Caki2 (cell line): ENCODE results near the gene DCX. TPM values are rescaled to one million over a fixed set of nuclear protein-coding genes. Genes with fewer than 3 reads are reported as not detected.
"Not testable (repeated sequence)": the region's sequence is repeated elsewhere in the genome, so short reads cannot be mapped to it uniquely, and the experiment has no call there.

Source experiments
- DNase-seq: peaks from one replicate; pipeline ENCODE4 v3.0.0-alpha.2; 2015; ENCODE audit warnings: low read depth
- in situ Hi-C: cut with HindIII; loops from 2 replicates; pipeline ENCODE4 v1.10.0; 2016; ENCODE audit warnings: low sequenced_read_pairs, low pct_unique_long_range_greater_than_20kb, mixed read lengths
- total RNA-seq: library from RNA; depleted of rRNA; stranded (reverse); fragments of >200 nt; shearing (Covaris generic); gene quantifications from 2 replicates; pipeline ENCODE4 v1.2.3, GENCODE V29; 2014; ENCODE audit warnings: low replicate concordance

Gene DCX
- total RNA-seq, 1 experiment from 2014 or later: not detected

DNA sequence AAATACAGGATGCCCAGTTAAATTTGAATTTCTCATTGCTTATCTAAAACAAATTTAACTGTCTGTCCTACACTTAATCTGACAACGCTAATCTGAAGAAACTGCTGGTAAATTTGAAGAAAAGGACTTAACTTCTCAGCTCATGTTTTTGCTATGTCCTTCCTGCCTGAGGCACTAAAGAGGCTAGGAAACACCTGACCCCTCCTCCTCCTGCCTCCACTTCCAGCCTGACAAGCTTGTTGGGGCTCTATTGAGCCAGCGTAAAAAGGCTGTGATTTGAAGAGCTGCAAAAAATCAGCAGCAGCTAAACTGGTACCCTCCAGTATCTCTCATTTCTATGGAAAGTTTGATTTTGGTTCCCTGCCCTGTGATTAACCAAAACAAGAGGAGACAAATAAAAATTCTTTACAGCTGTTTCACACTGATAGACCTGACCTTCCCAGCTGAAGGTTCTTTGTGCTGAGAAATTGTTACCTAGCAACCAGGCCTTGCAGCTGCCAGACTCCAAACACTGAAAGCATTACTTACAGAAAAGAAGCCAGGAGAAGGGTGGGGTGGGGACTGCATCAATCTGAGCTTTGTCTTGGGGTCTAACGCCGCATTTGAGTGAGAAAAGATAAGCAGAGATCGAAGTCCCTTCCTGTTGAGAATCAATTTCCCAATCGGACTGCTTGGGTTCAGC, 35.0 kb downstream of the DCX start:
- in situ Hi-C loops: no loop called here

DNA sequence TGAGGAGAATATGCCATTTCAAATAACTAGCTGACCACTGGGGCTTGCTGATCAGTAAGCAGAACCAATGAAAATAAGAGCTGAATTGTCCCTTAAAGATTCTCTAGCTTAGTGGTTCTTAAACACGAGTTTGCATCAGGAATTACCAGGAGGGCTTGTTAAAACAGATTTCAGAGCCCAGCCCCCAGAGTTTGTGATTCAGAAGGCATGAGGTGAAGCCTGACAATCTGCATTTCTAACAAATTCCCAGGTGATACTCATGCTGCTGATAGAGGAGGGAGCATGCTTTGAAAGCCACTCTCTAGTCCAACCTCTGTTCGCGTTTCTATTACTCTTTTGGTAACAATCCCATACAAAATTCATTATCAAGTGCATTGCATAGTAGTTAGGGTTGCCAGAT, 35.5 kb downstream of the DCX start:
- in situ Hi-C loops: no loop called here

More for the DNA sequence above, 35.0 kb downstream of the DCX start:
- DNase-seq: no peak

DNA sequence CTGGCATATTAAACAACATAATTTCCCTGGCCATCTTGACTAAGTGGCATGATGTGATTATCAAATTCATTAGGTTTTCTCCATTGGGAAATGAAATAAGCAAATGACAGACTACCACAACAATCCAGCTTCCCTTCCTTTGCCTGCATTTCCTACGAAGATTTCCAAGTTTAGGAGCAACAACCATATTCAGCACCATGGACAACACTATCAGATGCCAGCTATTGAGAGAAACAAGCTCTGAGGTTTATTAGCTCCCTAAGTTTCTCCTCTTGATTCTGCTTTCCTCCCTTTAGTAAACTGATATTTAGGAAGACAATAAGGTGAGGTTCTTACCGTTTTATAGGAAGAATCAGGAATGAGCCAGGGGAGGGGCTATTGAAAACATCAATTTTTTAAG, 36.2 kb downstream of the DCX start:
- in situ Hi-C loops: no loop called here
- DNase-seq: no peak

More for the DNA sequence above, 35.5 kb downstream of the DCX start:
- DNase-seq: no peak

DNA sequence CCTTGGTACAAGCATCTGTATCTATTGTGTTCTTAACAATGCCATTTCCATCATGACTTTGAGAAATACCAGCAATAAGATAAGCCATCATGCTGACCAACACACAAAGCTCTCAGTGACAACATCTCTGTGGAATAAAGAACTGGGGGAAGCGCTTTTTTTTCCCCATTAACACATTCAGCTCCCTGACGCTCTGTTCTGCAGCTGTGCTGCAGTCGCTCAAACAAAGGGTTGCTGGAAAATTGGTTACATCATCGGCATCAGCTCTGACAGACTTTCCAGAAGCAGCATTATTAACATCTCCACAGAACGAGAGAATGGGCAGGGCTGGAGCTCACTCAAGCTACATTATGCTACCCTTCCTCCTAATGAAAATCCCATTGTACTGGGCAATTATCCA, 39.9 kb downstream of the DCX start:
- in situ Hi-C loops: no loop called here
- no peak for DNase-seq

DNA sequence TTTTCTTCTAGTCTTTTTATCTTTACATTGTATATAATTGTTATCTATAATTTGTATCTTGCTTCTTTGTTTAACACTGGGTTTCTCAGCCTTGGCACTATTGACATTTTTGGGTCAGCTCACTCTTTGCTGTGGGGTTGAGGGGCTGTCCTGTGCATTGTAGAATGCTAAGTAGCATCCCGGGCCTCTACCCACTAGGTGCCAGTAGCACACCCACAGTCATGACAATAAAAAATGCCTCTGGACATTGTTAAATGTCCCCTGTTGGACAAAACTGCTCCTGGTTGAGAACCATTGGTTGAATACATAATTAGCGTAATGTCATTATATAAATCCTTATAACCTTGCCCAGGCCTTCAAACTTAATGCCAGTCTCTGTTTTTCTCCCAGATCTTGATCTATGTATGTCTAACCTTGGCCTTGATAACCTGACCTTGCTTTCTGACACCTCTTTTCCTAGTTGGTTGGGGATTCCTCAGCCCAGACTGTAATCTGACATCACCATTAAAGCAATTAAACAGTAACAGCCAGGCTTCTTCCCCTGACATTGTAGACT, 46.1 kb downstream of the DCX start:
- in situ Hi-C loops: no loop called here
- no peak for DNase-seq

DNA sequence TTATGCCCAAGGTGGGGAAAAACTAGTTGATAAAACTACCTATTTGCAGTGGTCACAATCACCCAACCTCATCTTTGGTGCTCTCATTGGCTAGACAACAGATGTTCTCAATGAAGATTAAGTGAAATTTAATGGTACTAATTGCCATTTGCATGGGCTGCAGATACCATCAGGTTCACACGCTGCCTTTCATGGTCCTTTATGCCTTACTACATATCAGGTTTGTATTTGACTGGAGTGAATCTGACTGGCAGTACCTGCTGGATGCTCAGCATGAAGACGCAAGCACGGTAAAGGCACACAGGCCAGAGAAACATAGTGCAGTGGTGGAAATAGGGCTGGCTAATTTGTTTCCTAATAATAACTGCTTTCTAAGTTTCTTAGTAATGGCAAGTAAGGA, 48.3 kb downstream of the DCX start:
- in situ Hi-C loops: no loop called here
- no peak for DNase-seq

DNA sequence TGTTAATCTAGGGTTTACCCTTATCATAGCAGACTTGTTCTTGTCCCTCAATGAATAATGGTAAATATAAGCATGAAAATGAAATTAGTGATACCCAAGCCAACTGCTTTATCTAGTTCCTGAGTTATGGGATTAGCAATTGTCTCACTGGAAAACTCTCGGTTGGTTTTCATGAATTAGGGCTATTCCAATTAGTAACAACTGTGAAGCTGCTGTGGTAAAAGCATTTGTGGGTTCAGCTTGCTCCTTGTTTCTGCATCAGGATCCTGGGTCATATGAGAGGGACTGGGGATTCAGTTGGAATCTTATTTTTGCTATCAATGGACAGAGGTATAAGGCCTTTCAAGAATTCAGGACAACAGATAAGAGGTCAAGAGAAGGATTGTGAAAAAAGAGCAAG, 50.2 kb downstream of the DCX start:
- in situ Hi-C loops: no loop called here
- no peak for DNase-seq

DNA sequence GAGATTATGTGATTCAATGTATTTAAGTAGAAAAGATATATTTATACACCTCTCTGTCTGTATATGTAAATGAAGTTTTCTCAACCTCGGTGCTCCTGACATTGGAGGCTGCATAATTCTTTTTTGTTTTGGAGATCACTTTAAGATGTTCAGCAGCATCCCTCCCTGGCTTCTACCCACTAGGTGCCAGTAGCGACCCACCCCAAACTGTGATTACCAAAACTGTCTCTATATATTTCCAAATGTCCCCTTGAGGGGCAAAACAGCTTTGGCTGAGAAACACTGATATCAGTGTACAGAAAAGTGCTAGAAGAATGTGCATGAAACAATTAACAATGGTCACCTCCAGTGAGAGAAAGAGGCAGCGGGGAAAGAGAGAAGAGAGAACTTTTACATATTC, 51.2 kb downstream of the DCX start:
- in situ Hi-C loops: no loop called here
- DNase-seq: no peak

DNA sequence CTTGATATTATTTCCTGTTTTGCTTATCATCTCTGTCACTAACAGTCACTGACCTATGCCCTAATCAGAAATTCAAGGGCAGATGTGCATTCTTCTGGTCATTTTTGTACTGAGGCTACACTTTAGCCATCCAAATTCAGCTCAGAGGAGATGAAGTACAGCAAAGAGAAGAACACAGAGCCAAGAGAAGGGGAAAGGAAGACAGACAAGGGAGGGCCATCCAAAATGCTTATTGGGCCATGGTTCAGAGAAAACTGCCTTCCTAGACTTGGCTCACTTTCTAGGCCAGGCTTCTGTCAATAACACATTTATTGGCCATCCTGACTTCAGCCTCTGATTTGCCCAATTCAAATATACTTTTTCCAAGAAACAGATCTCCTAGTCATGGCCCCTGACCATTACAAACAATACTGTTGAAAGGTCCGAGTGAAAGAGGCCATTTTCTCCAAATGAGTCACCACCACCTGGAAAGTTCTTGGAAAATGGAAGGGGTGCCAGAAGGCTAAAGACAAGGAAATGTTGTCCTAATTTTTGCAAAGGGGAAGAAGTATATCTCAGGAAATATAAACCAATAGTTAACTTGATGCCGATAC, 56.4 kb downstream of the DCX start:
- DNase-seq: no peak
- in situ Hi-C loops: no loop called here

DNA sequence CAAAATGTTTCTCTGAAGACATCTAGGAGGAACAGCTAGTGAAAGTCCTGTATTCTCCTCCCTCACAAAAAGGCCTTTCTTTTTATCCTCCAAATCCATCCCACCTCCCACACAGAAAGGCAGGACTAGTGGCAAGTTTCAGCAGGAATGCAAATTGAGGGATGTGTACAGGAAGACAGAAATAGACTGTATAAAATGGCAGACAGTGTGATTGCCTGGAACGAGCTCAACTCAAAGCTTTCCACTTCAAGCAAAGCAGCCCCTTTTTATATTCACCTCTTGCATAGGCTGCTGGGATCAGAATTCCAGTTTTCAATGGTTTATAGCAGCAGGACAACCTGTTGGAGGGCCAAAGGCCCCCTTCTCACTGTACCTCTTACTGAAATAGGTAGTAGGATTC, 57.5 kb downstream of the DCX start:
- DNase-seq: no peak
- in situ Hi-C loops: no loop called here

DNA sequence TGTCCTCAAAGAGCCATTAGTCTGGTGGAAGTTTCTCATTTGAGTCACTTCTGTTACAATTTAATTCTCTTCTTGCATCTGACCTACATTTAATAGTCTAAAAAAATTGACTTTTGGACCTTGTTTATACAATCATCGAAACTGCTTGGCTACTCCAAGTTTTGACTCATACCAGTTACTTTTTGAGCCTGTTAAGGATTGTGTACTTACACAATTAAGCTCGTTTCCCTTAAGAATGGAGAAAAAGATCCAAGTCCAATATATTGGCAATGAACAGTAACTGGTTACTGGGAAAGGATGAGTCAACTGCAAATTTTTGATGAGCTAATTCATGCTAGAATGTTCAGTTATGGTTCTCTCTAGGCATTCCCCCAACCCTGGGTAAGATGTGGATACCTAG, 58.2 kb downstream of the DCX start:
- no peak for DNase-seq
- in situ Hi-C loops: no loop called here

DNA sequence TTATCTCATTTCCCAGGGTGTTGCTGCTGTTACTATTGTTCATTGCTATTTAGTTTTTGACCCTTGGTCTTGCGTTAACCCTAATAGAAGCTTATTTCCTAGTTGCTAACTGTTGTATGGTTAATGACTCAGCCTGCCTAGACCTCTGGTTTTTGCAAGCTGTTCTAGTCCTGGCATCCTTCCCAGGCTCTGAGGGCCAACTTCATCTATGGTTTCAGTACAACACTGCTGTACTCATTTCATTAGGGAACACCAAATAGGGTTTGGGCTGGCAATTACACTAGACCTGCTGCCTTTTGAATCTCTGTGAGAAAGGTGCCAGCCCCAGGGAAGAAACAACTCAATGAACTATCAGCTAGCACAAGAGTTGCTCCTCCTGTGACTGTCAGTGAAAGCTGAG, 59.6 kb downstream of the DCX start:
- no peak for DNase-seq
- in situ Hi-C loops: no loop called here

DNA sequence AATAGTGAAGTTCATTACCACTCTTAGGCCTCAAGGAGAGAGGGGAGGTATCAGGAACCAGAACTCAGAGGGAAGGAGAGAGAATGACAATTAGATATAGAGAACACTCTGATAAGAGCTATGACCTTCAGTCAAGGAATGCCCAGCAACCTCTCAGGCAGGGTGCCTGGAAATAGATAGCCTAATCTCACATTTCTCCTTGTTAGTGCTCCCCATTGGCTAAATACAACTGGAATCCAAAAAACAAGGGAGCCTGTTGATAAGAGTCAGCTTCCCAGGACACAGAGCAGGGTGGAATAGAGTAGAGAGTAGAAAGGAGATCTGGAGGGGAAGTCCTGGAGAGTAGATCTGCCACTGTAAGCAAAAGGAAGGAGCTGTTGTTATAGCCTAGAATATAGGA, 62.1 kb downstream of the DCX start:
- in situ Hi-C loops: no loop called here
- no peak for DNase-seq

DNA sequence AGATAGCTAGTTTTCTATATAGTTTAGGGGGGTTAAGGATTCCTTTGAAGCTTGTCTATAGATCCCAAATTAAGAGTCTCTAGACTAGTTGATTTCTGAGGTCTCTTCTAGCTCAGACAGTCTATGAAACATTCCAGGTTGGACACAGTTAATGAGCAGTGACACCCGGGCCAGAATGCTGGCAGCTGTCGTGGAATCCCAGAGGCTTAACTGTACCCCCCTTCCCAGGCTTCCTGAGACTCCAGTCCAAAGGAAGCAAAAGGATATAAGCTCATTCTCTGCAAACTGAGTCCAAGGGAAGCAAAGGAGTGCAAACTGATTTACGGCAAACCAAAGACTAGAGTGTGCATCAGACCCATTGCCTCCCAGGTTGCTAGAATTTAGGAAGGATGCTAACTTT, 62.9 kb downstream of the DCX start:
- no peak for DNase-seq
- in situ Hi-C loops: no loop called here

DNA sequence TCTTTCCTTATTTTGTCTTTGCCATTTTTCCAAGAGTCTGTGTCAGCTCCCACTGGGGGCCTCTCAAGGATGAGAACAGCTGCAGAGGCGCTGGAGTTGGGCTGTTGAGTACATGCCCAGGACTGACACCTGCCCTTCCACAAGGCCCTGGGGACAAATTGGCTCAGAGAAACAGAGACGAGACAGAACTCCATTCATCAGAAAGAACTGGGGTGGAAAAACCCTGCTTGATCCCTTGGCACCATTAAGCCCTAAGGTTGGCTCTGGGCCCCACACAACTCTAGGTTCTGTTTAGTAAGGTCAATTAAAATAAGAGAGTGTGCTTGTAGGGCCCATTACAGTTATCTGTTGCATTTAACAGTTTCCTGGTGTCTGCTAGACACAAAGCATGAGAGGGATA, 63.6 kb downstream of the DCX start:
- DNase-seq: no peak
- in situ Hi-C loops: no loop called here

DNA sequence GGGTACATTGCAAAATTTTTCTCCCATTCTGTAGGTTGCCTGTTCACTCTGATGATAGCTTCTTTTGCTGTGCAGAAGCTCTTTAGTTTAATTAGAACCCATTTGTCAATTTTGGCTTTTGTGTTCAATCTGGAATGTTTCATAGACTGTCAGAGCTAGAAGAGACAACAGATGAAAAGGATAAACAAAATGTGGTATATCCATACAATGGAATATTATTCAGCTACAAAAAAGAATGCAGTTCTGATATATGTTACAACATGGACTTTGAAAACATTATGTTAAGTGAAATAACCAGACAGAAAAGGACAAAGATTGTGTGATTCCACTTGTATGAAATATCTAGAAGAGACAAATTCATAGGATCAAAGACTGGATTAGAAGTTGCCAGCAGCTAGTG, 65.8 kb downstream of the DCX start:
- in situ Hi-C loops, DNase-seq: not testable (repeated sequence)

DNA sequence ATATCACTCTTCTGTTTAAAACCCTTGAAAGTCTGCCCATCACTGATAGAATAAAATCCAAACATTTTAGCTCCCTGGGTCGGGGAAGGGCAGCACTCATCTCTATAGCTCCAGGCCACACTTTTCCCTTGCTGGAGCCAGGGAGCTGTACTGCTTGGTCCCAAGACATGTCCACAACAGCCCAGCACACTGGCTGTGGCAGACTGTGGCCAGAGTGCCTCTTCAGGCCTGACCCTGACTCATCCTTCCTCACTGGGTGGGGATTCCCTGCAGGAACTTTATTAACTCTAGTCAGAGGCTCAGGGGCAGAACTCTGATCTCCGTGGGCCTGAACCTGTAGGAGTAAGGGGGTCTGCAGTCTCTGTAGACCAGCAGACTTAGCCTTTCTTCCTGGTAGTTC, 71.9 kb downstream of the DCX start:
- in situ Hi-C loops: no loop called here
- DNase-seq: no peak

DNA sequence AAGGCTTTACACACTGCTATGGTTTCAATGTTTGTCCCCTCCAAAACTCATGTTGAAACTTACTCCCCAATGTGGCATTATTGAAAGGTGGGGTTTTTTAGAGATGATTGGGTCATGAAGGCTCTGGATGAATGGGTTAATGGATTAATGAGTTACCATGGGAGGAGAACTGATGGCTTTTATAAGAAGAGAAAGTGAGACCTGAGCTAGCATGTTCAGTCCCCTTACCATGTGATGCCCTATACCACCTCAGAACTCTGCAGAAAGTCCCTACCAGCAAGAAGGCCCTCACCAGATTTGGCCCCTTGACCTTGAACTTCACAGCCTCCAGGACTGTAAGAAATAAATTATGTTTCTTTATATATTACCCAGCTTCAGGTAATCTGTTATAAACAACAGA, 72.8 kb downstream of the DCX start:
- no peak for DNase-seq
- in situ Hi-C loops: no loop called here

DNA sequence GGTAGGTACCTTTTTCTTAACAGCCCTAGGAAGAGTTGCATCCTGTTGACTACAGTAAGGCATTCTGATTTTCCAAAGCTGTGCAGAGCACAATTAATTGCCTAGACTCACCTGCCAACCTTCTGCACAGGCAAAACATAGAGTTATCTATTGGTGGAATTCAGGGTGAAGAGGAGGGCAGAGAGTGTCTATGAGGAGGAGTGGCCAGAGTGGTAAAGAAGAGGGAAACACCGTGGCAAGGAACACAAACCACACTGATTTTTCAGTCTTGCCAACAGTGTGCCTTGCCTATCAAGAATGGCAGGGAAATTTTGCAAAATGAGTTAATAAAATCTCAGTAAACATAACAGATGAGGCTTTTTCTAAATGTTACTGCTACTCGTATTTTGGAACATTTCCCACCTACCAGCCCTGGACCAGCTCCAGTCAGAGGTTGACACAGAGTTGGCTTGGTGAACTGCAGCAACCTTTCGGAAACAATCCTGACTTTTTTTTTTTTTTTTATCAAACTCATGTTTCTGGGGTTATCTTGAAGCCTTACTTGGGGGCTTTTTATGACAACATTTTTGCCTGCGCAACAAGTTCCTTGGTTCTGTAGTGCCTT, 73.8 kb downstream of the DCX start:
- no peak for DNase-seq
- in situ Hi-C loops: no loop called here
